Activated B cell treated with CpG ODN at 0.5 μM for 24 hours (primary cell): Measurements from ENCODE around the gene TPSAB1. TPM values are rescaled to one million over a fixed set of nuclear protein-coding genes. Genes with fewer than 3 reads are reported as not detected.
"Not testable (repeated sequence)": the region's sequence is repeated elsewhere in the genome, so short reads cannot be mapped to it uniquely, and the experiment has no call there.

Experiments used
- ATAC-seq: fragments of 200-7000 bp; cut with Tn5 transposase; one replicate; pipeline ENCODE4 v1.10.0; 2021; ENCODE audit warnings: low read depth, mild to moderate bottlenecking, moderate library complexity
- CTCF ChIA-PET: fragments of 350-600 bp; sonication (Branson Sonifier 250); formaldehyde crosslinking; loops from one replicate; lab custom pipeline; 2021; ENCODE audit warnings: antibody characterized with exemption; lab: Charles Lee
- POLR2A ChIA-PET: fragments of 350-600 bp; sonication (Branson Sonifier 250); formaldehyde crosslinking; loops from one replicate; lab custom pipeline; 2021; ENCODE audit warnings: antibody characterized with exemption; lab: Charles Lee
- DNase-seq: peaks from one replicate; pipeline ENCODE4 v3.0.0; 2022
- H3K27ac Mint-ChIP-seq: one replicate; pipeline ENCODE4 v1.8.0; 2020; ENCODE audit warnings: mixed read lengths
- H3K27me3 Mint-ChIP-seq: one replicate; pipeline ENCODE4 v1.8.0; 2021; ENCODE audit warnings: mixed read lengths
- H3K36me3 Mint-ChIP-seq: one replicate; pipeline ENCODE4 v1.8.0; 2021; ENCODE audit warnings: low read depth, mixed read lengths
- H3K4me1 Mint-ChIP-seq: one replicate; pipeline ENCODE4 v1.8.0; 2021; ENCODE audit warnings: mixed read lengths
- H3K4me3 Mint-ChIP-seq: one replicate; pipeline ENCODE4 v1.8.0; 2020; ENCODE audit warnings: mild to moderate bottlenecking, mixed read lengths
- H3K9me3 Mint-ChIP-seq: one replicate; pipeline ENCODE4 v1.8.0; 2020; ENCODE audit warnings: mixed read lengths
- CTCF ChIP-seq: fragments of 200-600 bp; IDR thresholded peaks from one replicate; pipeline ENCODE4 v1.8.0; 2022; ENCODE audit warnings: antibody characterized with exemption, mild to moderate bottlenecking
- intact Hi-C: fragments of 100-400 bp; cut with micrococcal nuclease; formaldehyde crosslinking; loops from one replicate; pipeline ENCODE4 v1.15.1; 2024
- total RNA-seq: library from RNA; stranded (reverse); gene quantifications from 2 replicates; pipeline ENCODE4 v1.2.3, GENCODE V29; 2022

TPSAB1 gene
- total RNA-seq, 1 donor from 2014 or later: not detected

- Mint-ChIP-seq H3K27ac (no peak overlapping the region), H3K27me3 (peaks cover 15% of the 10 kb centered on the region), H3K9me3 (no peaks in the 10 kb centered on the region), H3K36me3 (no peaks in the 10 kb centered on the region), H3K4me3 (no peak overlapping the region), H3K4me1 (peaks cover 5% of the 10 kb centered on the region)
- intact Hi-C loops: no loop called here
- no peak for ATAC-seq
- no peak for TF ChIP-seq CTCF
- POLR2A ChIA-PET: no interaction called here
- CTCF ChIA-PET: no interaction called here
- no peak for DNase-seq
These were observed 23.3 kb downstream of the TPSAB1 start for GRCh38 chr16:1263591-1264344.

DNA sequence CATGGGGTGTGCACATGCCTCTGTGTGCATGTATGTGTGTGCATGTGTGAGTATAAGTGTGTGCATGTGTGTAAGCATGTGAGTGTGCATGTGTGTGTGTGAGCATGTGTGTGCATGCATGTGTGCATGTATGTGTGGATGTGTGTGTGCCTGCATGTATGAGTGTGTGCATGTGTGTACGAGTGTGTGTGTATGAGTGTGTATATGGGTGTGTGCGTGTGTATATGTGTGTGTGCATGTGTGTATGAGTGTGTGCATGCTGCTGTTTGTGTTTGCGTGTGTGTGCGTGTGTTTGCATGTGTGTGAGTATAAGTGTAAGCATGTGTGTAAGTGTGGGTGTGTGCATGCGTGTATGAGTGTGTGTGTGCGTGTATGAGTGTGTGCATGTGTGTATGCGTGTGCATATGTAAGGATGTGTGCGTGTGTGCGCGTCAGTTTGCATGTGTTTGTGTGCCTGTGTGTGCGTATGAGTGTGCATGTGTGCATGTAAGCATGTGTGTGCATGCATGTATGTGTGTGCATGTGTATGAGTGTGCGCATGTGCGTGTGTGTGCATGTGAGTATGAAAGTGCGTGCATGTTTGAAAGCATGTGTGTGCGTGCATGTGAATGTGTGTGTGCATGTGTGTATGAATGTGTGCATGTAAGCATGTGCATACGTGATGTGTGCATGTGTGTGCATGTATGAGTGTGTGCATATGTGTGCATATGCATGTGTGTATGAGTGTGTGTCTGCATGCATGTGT lies 24.0 kb downstream of the TPSAB1 start:
- no peak overlapping the region for H3K27ac Mint-ChIP-seq
- H3K4me1 Mint-ChIP-seq: no peaks in the 10 kb centered on the region
- POLR2A ChIA-PET: no interaction called here
- no peak overlapping the region for H3K4me3 Mint-ChIP-seq
- CTCF ChIA-PET: no interaction called here
- H3K9me3 Mint-ChIP-seq: no peaks in the 10 kb centered on the region
- H3K36me3 Mint-ChIP-seq: no peaks in the 10 kb centered on the region
- intact Hi-C loops: no loop called here
- DNase-seq (no peak), ATAC-seq (no peak)
- H3K27me3 Mint-ChIP-seq: peaks cover 12% of the 10 kb centered on the region
- TF ChIP-seq CTCF: no peak

- Mint-ChIP-seq H3K36me3 (no peaks in the 10 kb centered on the region), H3K4me1 (no peaks in the 10 kb centered on the region), H3K9me3 (no peaks in the 10 kb centered on the region), H3K4me3 (no peak overlapping the region), H3K27me3 (peaks cover 12% of the 10 kb centered on the region), H3K27ac (no peak overlapping the region)
- TF ChIP-seq CTCF: no peak
- POLR2A ChIA-PET: no interaction called here
- CTCF ChIA-PET: no interaction called here
- ATAC-seq: no peak
- no peak for DNase-seq
- intact Hi-C loops: no loop called here
These were observed 24.7 kb downstream of the TPSAB1 start for GRCh38 chr16:1265090-1265630.

- Mint-ChIP-seq H3K27ac (no peak overlapping the region), H3K4me1 (no peaks in the 10 kb centered on the region), H3K9me3 (no peaks in the 10 kb centered on the region), H3K4me3 (no peak overlapping the region), H3K27me3 (peaks cover 9% of the 10 kb centered on the region), H3K36me3 (no peaks in the 10 kb centered on the region)
- ChIA-PET CTCF (no interaction called here), POLR2A (no interaction called here)
- no peak for DNase-seq
- no peak for ATAC-seq
- intact Hi-C loops: no loop called here
- TF ChIP-seq CTCF: no peak
These were observed 25.3 kb downstream of the TPSAB1 start for GRCh38 chr16:1265826-1266225.

DNA sequence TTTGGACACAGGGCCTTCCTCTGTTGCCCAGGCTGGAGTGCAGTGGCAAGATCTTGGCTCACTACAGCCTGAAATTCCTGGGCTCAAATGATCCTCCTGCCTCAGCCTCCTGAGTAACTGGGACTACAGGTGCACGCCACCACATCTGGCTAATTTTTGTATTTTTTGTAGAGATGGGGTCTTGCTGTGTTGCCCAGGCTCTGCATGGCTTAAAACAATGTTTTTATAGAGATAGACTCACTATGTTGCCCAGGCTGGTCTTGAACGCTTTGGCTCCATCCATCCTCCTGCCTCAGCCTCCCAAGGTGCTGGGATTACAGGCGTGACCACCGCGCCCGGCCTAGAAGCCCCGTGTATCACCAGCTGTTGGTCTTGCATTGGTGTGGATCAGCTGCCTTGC lies 28.9 kb downstream of the TPSAB1 start:
- H3K27ac Mint-ChIP-seq, intact Hi-C loops, H3K27me3 Mint-ChIP-seq, CTCF ChIA-PET, DNase-seq, H3K9me3 Mint-ChIP-seq, H3K4me1 Mint-ChIP-seq, H3K4me3 Mint-ChIP-seq, H3K36me3 Mint-ChIP-seq, ATAC-seq: not testable (repeated sequence)
- POLR2A ChIA-PET: interaction anchor here (0.7 kb wide), 1 partner anchor 655 kb away, joined by 5 read pairs; no protein-coding TSS in a partner anchor
